ENCODE data around the gene PC. TPM values are rescaled to one million over a fixed set of nuclear protein-coding genes. Genes with fewer than 3 reads are reported as not detected.

Gene PC
- total and polyA plus RNA-seq, 2 experiments from 2014 or later, result 18.3 to 21.7 TPM

- no peak for TF ChIP-seq ZNF462 (CRISPR knock-in tag; IDR thresholded peaks at IDR 0.05)
- TF ChIP-seq REST (IDR thresholded peaks at IDR 0.05; ENCODE audit: unreplicated experiment), result no peak
These were observed 50.2 kb downstream of the PC start (continued) for GRCh38 chr11:66907751-66908630.
